Bronchial epithelial cell (primary cell): ENCODE results near the gene MYBPH. TPM values are rescaled to one million over a fixed set of nuclear protein-coding genes. Genes with fewer than 3 reads are reported as not detected.

ENCODE experiments used
- DNase-seq: peaks from one replicate; pipeline ENCODE4 v3.0.0-alpha.2; 2010; ENCODE audit warnings: low read depth
- FAIRE-seq: peaks from 2 replicates; lab custom pipeline; 2011; peaks lifted over from hg19 to GRCh38; lab: Jason Lieb, UNC
- H3K27me3 ChIP-seq: 2 replicates; pipeline ENCODE4 v1.5.1; 2011; ENCODE audit warnings: low read length; ENCODE audit not compliant: control insufficient read depth, insufficient read depth
- H3K36me3 ChIP-seq: 2 replicates; pipeline ENCODE4 v1.5.1; 2011; ENCODE audit warnings: low read length; ENCODE audit not compliant: control insufficient read depth, insufficient read depth
- H3K4me3 ChIP-seq: 2 replicates; pipeline ENCODE4 v1.5.1; 2011; ENCODE audit warnings: mild to moderate bottlenecking, low read depth, low read length, control low read depth
- CTCF ChIP-seq: IDR thresholded peaks from 2 replicates; pipeline ENCODE4 v1.5.1; 2011; ENCODE audit warnings: mild to moderate bottlenecking, moderate library complexity, low read length, control low read depth, inconsistent platforms; ENCODE audit not compliant: insufficient read depth, severe bottlenecking
- total RNA-seq: library from RNA; depleted of rRNA; stranded (reverse); fragments of >200 nt; gene quantifications from 2 replicates; pipeline ENCODE4 v1.2.1, GENCODE V29; 2014

Gene MYBPH
- total RNA-seq, 1 donor from 2014 or later = not detected

DNA sequence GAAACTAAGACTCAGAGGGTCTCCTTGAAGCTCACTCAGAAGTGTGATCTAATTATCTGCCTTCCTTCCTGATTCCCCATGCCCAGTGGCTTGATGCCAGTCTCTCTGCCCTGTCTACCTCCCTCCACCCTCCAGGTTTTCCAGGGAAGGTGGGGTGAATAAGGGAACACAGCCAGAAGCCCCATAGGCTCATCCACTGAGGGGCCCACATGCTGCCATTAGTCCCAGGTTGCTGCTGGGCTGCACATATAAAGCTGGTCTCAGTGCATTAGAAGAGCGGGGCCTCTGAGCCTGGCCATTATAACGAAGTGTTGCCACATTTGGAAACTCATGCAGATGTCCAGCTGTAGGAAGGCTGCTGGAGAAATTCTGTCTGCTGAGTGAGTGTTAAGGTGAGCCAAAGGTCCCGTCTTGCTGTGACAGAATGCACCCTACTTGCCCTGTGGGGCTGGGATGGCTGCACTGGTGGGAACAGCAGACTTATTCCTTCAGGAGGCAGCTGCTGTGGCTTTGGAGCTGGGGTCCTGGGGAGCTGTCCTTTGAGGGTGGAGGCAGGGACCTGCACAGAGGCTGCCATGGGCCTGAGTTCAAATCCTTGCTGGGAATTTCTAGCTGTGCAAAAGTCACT is 45.2 kb downstream of the MYBPH start:
- Histone ChIP-seq H3K27me3 (peaks cover 7% of the 10 kb centered on the region), H3K36me3 (no peaks in the 10 kb centered on the region), H3K4me3 (no peak overlapping the region)
- no peak for TF ChIP-seq CTCF
- DNase-seq (no peak), FAIRE-seq (no peak)

DNA sequence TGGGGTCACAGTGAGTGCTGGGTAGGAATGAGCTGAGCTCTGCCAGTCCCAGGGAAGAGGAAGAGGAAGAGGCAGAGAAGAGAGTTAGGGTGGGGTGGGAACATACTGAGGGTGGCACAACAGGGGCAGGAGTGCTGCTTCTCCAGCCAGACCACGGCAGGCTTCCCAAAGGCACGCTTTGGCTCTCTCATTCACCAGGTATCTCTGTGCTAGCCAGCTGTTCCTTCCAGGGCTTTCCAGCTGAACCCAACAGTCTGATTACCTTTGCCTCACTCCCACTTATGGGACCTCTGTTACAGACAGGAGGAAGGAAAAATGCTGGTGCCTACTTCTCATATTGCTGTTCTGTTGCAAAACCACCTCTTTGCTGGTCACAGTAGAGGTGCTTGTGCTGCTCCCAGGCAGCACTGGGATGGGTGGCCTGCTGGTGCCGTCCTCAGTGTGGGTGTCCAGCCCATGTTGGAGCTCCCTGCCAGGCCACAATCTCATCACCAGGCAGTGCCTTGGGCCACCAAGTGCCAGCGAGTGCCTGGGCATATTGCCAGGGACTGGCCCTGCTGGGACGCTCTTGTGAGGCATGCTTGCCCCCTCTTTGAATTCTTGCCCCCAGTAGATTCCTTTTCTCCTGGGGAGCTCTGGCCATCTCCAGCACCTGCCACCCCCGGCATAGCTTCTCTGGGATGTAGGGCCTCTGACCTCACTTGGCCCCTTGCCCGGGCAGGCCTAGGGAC is 46.0 kb downstream of the MYBPH start:
- FAIRE-seq (no peak), DNase-seq (no peak)
- Histone ChIP-seq H3K27me3 (peaks cover 12% of the 10 kb centered on the region), H3K36me3 (no peaks in the 10 kb centered on the region), H3K4me3 (no peak overlapping the region)
- TF ChIP-seq CTCF = no peak

- FAIRE-seq = peak; percentile 7
- H3K27me3 ChIP-seq = peaks cover 15% of the 10 kb centered on the region
These were observed 46.7 kb downstream of the MYBPH start for GRCh38 chr1:203128716-203129500.

GRCh38 chr1:203128431-203128715 is 47.3 kb downstream of the MYBPH start:
- Histone ChIP-seq H3K4me3 (no peak overlapping the region), H3K27me3 (peaks cover 17% of the 10 kb centered on the region), H3K36me3 (no peaks in the 10 kb centered on the region)
- DNase-seq (no peak), FAIRE-seq (no peak)
- TF ChIP-seq CTCF = no peak

More at GRCh38 chr1:203128716-203129500, 46.7 kb downstream of the MYBPH start:
- no peak overlapping the region for H3K4me3 ChIP-seq
- no peaks in the 10 kb centered on the region for H3K36me3 ChIP-seq
- no peak for DNase-seq
- TF ChIP-seq CTCF = no peak

GRCh38 chr1:203127666-203128430 is 47.8 kb downstream of the MYBPH start, which contains the start of gene ADORA1:
ADORA1 (plus strand) TSS chr1:203127726; CDS start chr1:203128842, 1,116 bp downstream.
- no peak for FAIRE-seq
- TF ChIP-seq CTCF = no peak
- Histone ChIP-seq H3K4me3 (peak within 1 kb of the TSS; percentile 16), H3K27me3 (peaks cover 17% of the 10 kb centered on the region), H3K36me3 (no peaks in the 10 kb centered on the region)
- peak; percentile 25 for DNase-seq
